Stimulated activated CD8-positive, alpha-beta memory T cell treated with anti-CD3 and anti-CD28 coated beads, Interleukin-4, amount 100 ng/mL, for 48 hours (primary cell): ENCODE results near the gene PTPN3.
"Not testable (repeated sequence)": the region's sequence is repeated elsewhere in the genome, so short reads cannot be mapped to it uniquely, and the experiment has no call there.

Experiments
- DNase-seq: peaks from one replicate; pipeline ENCODE4 v3.0.0-alpha.2; 2020

The PTPN3 gene

GRCh38 chr9:109498195-109499092 lies at the start of gene PTPN3:
Gene PTPN3, minus strand, starts transcription at chr9:109498307. Its CDS starts 34,873 bp downstream, at chr9:109463434.
- no peak for DNase-seq

- DNase-seq: not testable (repeated sequence)
Observed at GRCh38 chr9:109544954-109545353, 46.8 kb upstream of the PTPN3 start.

- DNase-seq: no peak
Observed at GRCh38 chr9:109542922-109543321, 44.8 kb upstream of the PTPN3 start.

- DNase-seq: no peak
Observed at GRCh38 chr9:109538346-109538745, 40.2 kb upstream of the PTPN3 start.

- DNase-seq: no peak
Observed at GRCh38 chr9:109537288-109537687, 39.2 kb upstream of the PTPN3 start.

GRCh38 chr9:109536859-109537258 lies 38.8 kb upstream of the PTPN3 start:
- no peak for DNase-seq

- no peak for DNase-seq
Observed at GRCh38 chr9:109535365-109535764, 37.3 kb upstream of the PTPN3 start.

GRCh38 chr9:109534151-109534550 lies 36.0 kb upstream of the PTPN3 start:
- DNase-seq: no peak

GRCh38 chr9:109532652-109533051 lies 34.5 kb upstream of the PTPN3 start:
- not testable (repeated sequence) for DNase-seq

- no peak for DNase-seq
Observed at GRCh38 chr9:109522106-109522505, 24.0 kb upstream of the PTPN3 start.

- peak; percentile 68 for DNase-seq
Observed at GRCh38 chr9:109520475-109521132, 22.5 kb upstream of the PTPN3 start.

GRCh38 chr9:109519366-109519765 lies 21.3 kb upstream of the PTPN3 start:
- no peak for DNase-seq

- no peak for DNase-seq
Observed at GRCh38 chr9:109518621-109519335, 20.7 kb upstream of the PTPN3 start.

- no peak for DNase-seq
Observed at GRCh38 chr9:109517901-109518377, 19.8 kb upstream of the PTPN3 start.

GRCh38 chr9:109513871-109514270 lies 15.8 kb upstream of the PTPN3 start:
- DNase-seq: no peak

- DNase-seq: no peak
Observed at GRCh38 chr9:109512170-109512756, 14.2 kb upstream of the PTPN3 start.

GRCh38 chr9:109510506-109510905 lies 12.4 kb upstream of the PTPN3 start:
- no peak for DNase-seq

- DNase-seq: not testable (repeated sequence)
Observed at GRCh38 chr9:109510042-109510441, 11.9 kb upstream of the PTPN3 start.

GRCh38 chr9:109509611-109510010 lies 11.5 kb upstream of the PTPN3 start:
- DNase-seq: no peak

- DNase-seq: no peak
Observed at GRCh38 chr9:109507421-109507838, 9.3 kb upstream of the PTPN3 start.

- DNase-seq: no peak
Observed at GRCh38 chr9:109506097-109506712, 8.1 kb upstream of the PTPN3 start.

GRCh38 chr9:109504689-109505088 lies 6.6 kb upstream of the PTPN3 start:
- DNase-seq: no peak
